Retinal pigment epithelial cell (primary cell): ENCODE results near the gene PRKN.

ENCODE experiments used
- DNase-seq: peaks from one replicate; pipeline ENCODE4 v3.0.0-alpha.2; 2010; ENCODE audit warnings: low read depth
- H3K4me3 ChIP-seq: 2 replicates; pipeline ENCODE4 v1.5.1; 2011; ENCODE audit warnings: mild to moderate bottlenecking, low read length, control low read depth, moderate library complexity
- CTCF ChIP-seq: conservative IDR thresholded peaks from 2 replicates; pipeline ENCODE4 v1.5.1; 2011; ENCODE audit warnings: low read depth, low read length, control low read depth, inconsistent platforms

Gene PRKN

GRCh38 chr6:162178666-162179065 lies 548.9 kb downstream of the PRKN start:
- no peak for TF ChIP-seq CTCF
- H3K4me3 ChIP-seq, result no peak overlapping the region
- DNase-seq, result no peak

GRCh38 chr6:162178266-162178665 lies 549.3 kb downstream of the PRKN start:
- no peak for TF ChIP-seq CTCF
- no peak overlapping the region for H3K4me3 ChIP-seq
- DNase-seq, result no peak

GRCh38 chr6:162177746-162178145 lies 549.8 kb downstream of the PRKN start:
- no peak for DNase-seq
- H3K4me3 ChIP-seq, result no peak overlapping the region
- peak; percentile 62 for TF ChIP-seq CTCF

GRCh38 chr6:162173466-162173865 lies 554.1 kb downstream of the PRKN start:
- TF ChIP-seq CTCF, result no peak
- no peak for DNase-seq
- no peak overlapping the region for H3K4me3 ChIP-seq

GRCh38 chr6:162165479-162165878 lies 562.1 kb downstream of the PRKN start:
- DNase-seq, result no peak
- H3K4me3 ChIP-seq, result no peak overlapping the region
- no peak for TF ChIP-seq CTCF

GRCh38 chr6:162157167-162157870 lies 570.2 kb downstream of the PRKN start:
- no peak overlapping the region for H3K4me3 ChIP-seq
- TF ChIP-seq CTCF, result no peak
- DNase-seq, result no peak

GRCh38 chr6:162156146-162156545 lies 571.4 kb downstream of the PRKN start:
- H3K4me3 ChIP-seq, result no peak overlapping the region
- DNase-seq, result no peak
- TF ChIP-seq CTCF, result no peak
